K562 (cell line): ENCODE data around the gene ABHD16A. TPM values are rescaled to one million over a fixed set of nuclear protein-coding genes. Genes with fewer than 3 reads are reported as not detected.

Experiments used
- FOXA3 ChIP-seq, 2 experiments: fragments of 450-650 bp in 1 of 2; sonication (generic) in 1 of 2; formaldehyde crosslinking; IDR thresholded peaks in 1 of 2; conservative IDR thresholded peaks in 1 of 2; 2 replicates each; pipeline versions ENCODE4 v1.4.0 to v1.8.0; 2020 to 2022; ENCODE audit warnings: mild to moderate bottlenecking in 2 of 2, missing genetic modification reagents in 1 of 2
- GMEB1 ChIP-seq: fragments of 250-450 bp; sonication (Bioruptor Pico); IDR thresholded peaks from 2 replicates; pipeline ENCODE4 v1.4.0; 2020; ENCODE audit warnings: mild to moderate bottlenecking
- RFX1 ChIP-seq: fragments of 450-650 bp; IDR thresholded peaks from 2 replicates; pipeline ENCODE4 v1.6.1; 2016; ENCODE audit warnings: mild to moderate bottlenecking, moderate library complexity
- ZBTB40 ChIP-seq, 2 experiments: fragments of 450-650 bp in 1 of 2; sonication (generic) in 1 of 2; formaldehyde crosslinking in 1 of 2; IDR thresholded peaks; 2 replicates each; pipeline versions ENCODE4 v1.7.1 to v1.9.0; 2016 to 2022; ENCODE audit warnings: inconsistent platforms in 1 of 2, mild to moderate bottlenecking in 1 of 2, missing genetic modification reagents in 1 of 2
- ZKSCAN8 ChIP-seq: fragments of 200-800 bp; sonication (Bioruptor generic); IDR thresholded peaks from 2 replicates; pipeline ENCODE4 v1.6.1; 2016; ENCODE audit warnings: missing genetic modification characterization, missing compliant biosample characterization
- ZNF318 ChIP-seq, 2 experiments: fragments of 450-650 bp; IDR thresholded peaks; 2 replicates each; pipeline ENCODE4 v1.6.1; 2016; ENCODE audit warnings: mild to moderate bottlenecking in 2 of 2, borderline replicate concordance in 1 of 2, low read depth in 1 of 2, moderate library complexity in 1 of 2
- polyA plus RNA-seq, 8 experiments: library from polyadenylated mRNA; depleted of rRNA in 4 of 8; stranded (reverse) in 5 of 8; unstranded in 3 of 8; fragments of >200 nt; fragmentation: Nextera tagmentation in 2 of 8; fragmentation: Illumina TruSeq in 1 of 8; extraction: Ambion mirVana in 2 of 8; extraction: Trizol in 1 of 8; gene quantifications; 2 replicates each; pipeline versions ENCODE4 v1.2.1 to v1.2.3, GENCODE V29; 2011 to 2014; ENCODE audit warnings: inconsistent platforms in 1 of 8, missing spikeins in 1 of 8
- total RNA-seq, 7 experiments: library from RNA; depleted of rRNA in 6 of 7; stranded (reverse); fragments of >200 nt in 6 of 7; fragmentation: Illumina TruSeq in 2 of 7; extraction: Trizol in 2 of 7; gene quantifications; 2 replicates each; pipeline versions ENCODE4 v1.2.1 to v1.2.3, GENCODE V29; 2011 to 2021; ENCODE audit warnings: low replicate concordance in 1 of 7

ABHD16A gene
- total and polyA plus RNA-seq, 9 of the 15 experiments (the other 6 are each of a cell fraction or from before 2014, with no cell fraction given), result 25.8 to 120 (median 81.6) TPM

- no peak for TF ChIP-seq GMEB1 (CRISPR knock-in tag)
- no peak for TF ChIP-seq ZNF318 (IDR thresholded peaks at IDR 0.05; ENCODE audit: borderline replicate concordance in 1 of 2, low read depth in 1 of 2)
- TF ChIP-seq ZBTB40 (IDR thresholded peaks at IDR 0.05), result no peak; the same call in 1 of the 2 replicates
- no peak for TF ChIP-seq ZBTB40 (CRISPR knock-in tag; IDR thresholded peaks at IDR 0.05)
- TF ChIP-seq FOXA3 (CRISPR knock-in tag; conservative IDR thresholded peaks at IDR 0.05 in 1 of 2, IDR thresholded peaks at IDR 0.05 in 1 of 2), result peak in 1 of 2 experiments; percentile 78; a peak in 3 of 4 replicates
- TF ChIP-seq RFX1, result no peak
- no peak for TF ChIP-seq ZKSCAN8 (CRISPR knock-in tag)
Observed at GRCh38 chr6:31664790-31665500, 38.2 kb downstream of the ABHD16A start, which contains the start of gene GPANK1 (continued).
